Ishikawa (cell line): ENCODE data around the gene OR52E8.

Source experiments
- EGR1 ChIP-seq: IDR thresholded peaks from 2 replicates; pipeline ENCODE4 v1.6.1; 2012
- EP300 ChIP-seq: IDR thresholded peaks from 2 replicates; pipeline ENCODE4 v1.6.1; 2012; ENCODE audit warnings: borderline replicate concordance
- TAF1 ChIP-seq: IDR thresholded peaks from 2 replicates; pipeline ENCODE4 v1.6.1; 2012; ENCODE audit warnings: low read depth, mild to moderate bottlenecking
- TEAD4 ChIP-seq: IDR thresholded peaks from 2 replicates; pipeline ENCODE4 v1.6.1; 2012

GRCh38 chr11:5831196-5831829 is 26.2 kb downstream of the OR52E8 start:
- TF ChIP-seq EP300 (no peak), EGR1 (no peak), TEAD4 (no peak), TAF1 (no peak)
